CD14-positive monocyte (primary cell): Measurements from ENCODE around the gene NFATC2. TPM values are rescaled to one million over a fixed set of nuclear protein-coding genes. Genes with fewer than 3 reads are reported as not detected.

ENCODE experiments used
- DNase-seq, 3 donors: peaks; one replicate each; pipeline ENCODE4 v3.0.0-alpha.2; 2011 to 2022
- H2AFZ ChIP-seq: 2 replicates; pipeline ENCODE4 v1.6.0; 2012; ENCODE audit warnings: mild to moderate bottlenecking, low read depth, low read length, inconsistent platforms; ENCODE audit not compliant: insufficient read depth, poor library complexity, severe bottlenecking
- H3K27ac ChIP-seq, 2 donors: 1 replicate in 1 of 2; 2 replicates in 1 of 2; pipeline ENCODE4 v1.5.1; 2012 to 2013; ENCODE audit warnings: low read length in 2 of 2, control low read depth in 1 of 2, inconsistent platforms in 1 of 2, low read depth in 1 of 2, mild to moderate bottlenecking in 1 of 2
- H3K27me3 ChIP-seq, 2 donors: one replicate each; pipeline versions ENCODE4 v1.6.0 to v1.6.1; 2011 to 2013; ENCODE audit warnings: low read length in 2 of 2; ENCODE audit not compliant: control insufficient read depth in 2 of 2, insufficient read depth in 2 of 2
- H3K36me3 ChIP-seq, 2 donors: replicated peaks in 1 of 2; 1 replicate in 1 of 2; 2 replicates in 1 of 2; pipeline versions ENCODE4 v1.5.1 to v1.6.1; 2012 to 2013; ENCODE audit warnings: low read length in 2 of 2, control low read depth in 1 of 2, inconsistent platforms in 1 of 2, mild to moderate bottlenecking in 1 of 2; ENCODE audit not compliant: insufficient read depth in 2 of 2, control insufficient read depth in 1 of 2
- H3K4me1 ChIP-seq, 2 donors: 1 replicate in 1 of 2; 2 replicates in 1 of 2; pipeline versions ENCODE4 v1.5.1 to v1.6.1; 2012 to 2013; ENCODE audit warnings: low read length in 2 of 2, control low read depth in 1 of 2, inconsistent platforms in 1 of 2, mild to moderate bottlenecking in 1 of 2, moderate library complexity in 1 of 2; ENCODE audit not compliant: insufficient read depth in 2 of 2, control insufficient read depth in 1 of 2
- H3K4me2 ChIP-seq: replicated peaks from 2 replicates; pipeline ENCODE3; 2012; ENCODE audit warnings: low read length, moderate library complexity, mild to moderate bottlenecking; ENCODE audit not compliant: poor library complexity, severe bottlenecking; ENCODE audit errors: extremely low read depth
- H3K4me3 ChIP-seq, 3 experiments: fragments of 200-600 bp in 1 of 3; sonication (generic) in 1 of 3; replicated peaks in 1 of 3; 1 replicate in 2 of 3; 2 replicates in 1 of 3; pipeline ENCODE4 v1.5.1; 2011 to 2013; ENCODE audit warnings: low read length in 3 of 3, mild to moderate bottlenecking in 3 of 3, control low read depth in 2 of 3, low read depth in 2 of 3, inconsistent platforms in 1 of 3, moderate library complexity in 1 of 3
- H3K79me2 ChIP-seq: 2 replicates; pipeline ENCODE4 v1.6.0; 2012; ENCODE audit warnings: mild to moderate bottlenecking, control low read depth, inconsistent platforms, low read length, moderate library complexity; ENCODE audit not compliant: insufficient read depth
- H3K9ac ChIP-seq: 2 replicates; pipeline ENCODE4 v1.6.0; 2017; ENCODE audit warnings: low read length, mild to moderate bottlenecking; ENCODE audit not compliant: insufficient read depth, poor library complexity, severe bottlenecking
- H3K9me3 ChIP-seq, 2 donors: replicated peaks in 1 of 2; 1 replicate in 1 of 2; 2 replicates in 1 of 2; pipeline versions ENCODE4 v1.5.1 to v1.6.1; 2012 to 2013; ENCODE audit warnings: low read length in 2 of 2, control low read depth in 1 of 2; ENCODE audit not compliant: control insufficient read depth in 1 of 2, insufficient read depth in 1 of 2
- H4K20me1 ChIP-seq: 2 replicates; pipeline ENCODE4 v1.6.0; 2012; ENCODE audit warnings: mild to moderate bottlenecking, low read length, control low read depth, moderate library complexity; ENCODE audit not compliant: insufficient read depth
- H3K27ac Mint-ChIP-seq, 7 donors: one replicate each; pipeline ENCODE4 v1.8.0; 2020; ENCODE audit warnings: mild to moderate bottlenecking in 7 of 7, mixed read lengths in 7 of 7, moderate library complexity in 6 of 7, inconsistent platforms in 2 of 7
- H3K27me3 Mint-ChIP-seq, 3 donors: one replicate each; pipeline ENCODE4 v1.8.0; 2021 to 2022; ENCODE audit warnings: low read depth in 3 of 3, mild to moderate bottlenecking in 3 of 3, mixed read lengths in 3 of 3, moderate library complexity in 3 of 3, inconsistent platforms in 1 of 3
- H3K36me3 Mint-ChIP-seq, 2 donors: one replicate each; pipeline ENCODE4 v1.8.0; 2020; ENCODE audit warnings: mixed read lengths in 2 of 2, inconsistent platforms in 1 of 2, mild to moderate bottlenecking in 1 of 2
- H3K4me1 Mint-ChIP-seq: one replicate; pipeline ENCODE4 v1.8.0; 2020; ENCODE audit warnings: mild to moderate bottlenecking, mixed read lengths
- H3K4me3 Mint-ChIP-seq, 2 donors: one replicate each; pipeline ENCODE4 v1.8.0; 2020; ENCODE audit warnings: mild to moderate bottlenecking in 2 of 2, mixed read lengths in 2 of 2, moderate library complexity in 1 of 2
- H3K9me3 Mint-ChIP-seq, 7 donors: one replicate each; pipeline ENCODE4 v1.8.0; 2020 to 2022; ENCODE audit warnings: mixed read lengths in 7 of 7, mild to moderate bottlenecking in 6 of 7, moderate library complexity in 6 of 7, inconsistent platforms in 2 of 7
- WGBS: methylation state at CpG from one replicate; pipeline ENCODE4 v1.1.5; 2013; ENCODE audit warnings: missing lambda C conversion rate; ENCODE audit not compliant: insufficient coverage; 5-methylcytosine and 5-hydroxymethylcytosine counted together
- intact Hi-C, 2 donors: fragments of 100-400 bp; cut with micrococcal nuclease; formaldehyde crosslinking; loops; one replicate each; pipeline versions ENCODE4 v1.15.0 to v1.15.1; 2023
- polyA plus RNA-seq, 3 donors: library from polyadenylated mRNA; depleted of rRNA in 1 of 3; unstranded in 2 of 3; stranded (reverse) in 1 of 3; fragments of 300-500 nt in 2 of 3; fragments of >200 nt in 1 of 3; fragmentation: Illumina TruSeq in 2 of 3; gene quantifications; 1 replicate in 2 of 3; 2 replicates in 1 of 3; pipeline ENCODE4 v1.2.3, GENCODE V29; 2012 to 2021
- TF ChIP-seq, protein P1 (sequence below): fragments of 200-600 bp; IDR thresholded peaks from one replicate; pipeline ENCODE4 v1.8.0; 2022; ENCODE audit warnings: antibody characterized with exemption, mild to moderate bottlenecking

Gene NFATC2
- polyA plus RNA-seq, 3 donors: 0.03 to 0.18 (median 0.11) TPM

DNA sequence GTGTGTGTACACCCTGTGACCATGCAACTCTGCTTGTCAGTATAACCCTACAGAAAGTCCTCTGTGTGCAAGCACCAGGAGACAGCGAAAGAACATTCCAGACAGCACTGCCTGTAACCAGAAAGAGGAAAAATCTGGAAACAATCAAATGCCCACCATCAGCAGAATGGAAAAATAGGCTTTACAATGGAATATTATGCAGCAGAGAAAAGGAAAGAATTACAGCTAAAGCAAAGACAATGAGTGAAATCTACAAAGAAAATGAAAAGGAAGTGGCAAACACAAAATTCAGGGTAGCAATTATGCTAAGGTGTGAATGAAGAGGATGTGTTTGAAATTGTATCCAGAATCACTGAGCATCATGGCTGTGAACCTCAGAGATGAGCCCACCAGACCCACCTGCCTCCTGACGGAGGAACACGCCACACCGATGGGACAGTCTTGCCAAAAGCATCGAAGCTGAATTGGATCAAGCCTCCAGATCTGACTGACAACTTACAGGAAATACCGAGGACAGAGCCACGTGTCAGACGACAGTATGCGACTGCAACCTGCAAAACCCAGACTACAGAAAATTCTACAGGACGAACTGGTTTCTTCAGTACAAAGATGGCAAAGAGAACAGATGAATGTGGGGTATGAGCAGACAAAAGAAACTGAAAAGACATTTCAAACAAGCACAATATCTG is 133.2 kb downstream of the NFATC2 start:
- Mint-ChIP-seq H3K4me3 (no peak overlapping the region), H3K27me3 (peaks cover 0 to 2% (median 1%) of the 10 kb centered on the region in 3 donors), H3K36me3 (no peaks in the 10 kb centered on the region), H3K27ac (no peak overlapping the region), H3K4me1 (peaks cover 1% of the 10 kb centered on the region), H3K9me3 (peaks cover 0 to 5% (median 0%) of the 10 kb centered on the region in 7 donors)
- H3K79me2 ChIP-seq: no peaks in the 10 kb centered on the region
- H3K27me3 ChIP-seq: no peaks in the 10 kb centered on the region
- H2AFZ ChIP-seq: no peak overlapping the region
- H4K20me1 ChIP-seq: no peaks in the 10 kb centered on the region
- TF ChIP-seq, protein P1, sequence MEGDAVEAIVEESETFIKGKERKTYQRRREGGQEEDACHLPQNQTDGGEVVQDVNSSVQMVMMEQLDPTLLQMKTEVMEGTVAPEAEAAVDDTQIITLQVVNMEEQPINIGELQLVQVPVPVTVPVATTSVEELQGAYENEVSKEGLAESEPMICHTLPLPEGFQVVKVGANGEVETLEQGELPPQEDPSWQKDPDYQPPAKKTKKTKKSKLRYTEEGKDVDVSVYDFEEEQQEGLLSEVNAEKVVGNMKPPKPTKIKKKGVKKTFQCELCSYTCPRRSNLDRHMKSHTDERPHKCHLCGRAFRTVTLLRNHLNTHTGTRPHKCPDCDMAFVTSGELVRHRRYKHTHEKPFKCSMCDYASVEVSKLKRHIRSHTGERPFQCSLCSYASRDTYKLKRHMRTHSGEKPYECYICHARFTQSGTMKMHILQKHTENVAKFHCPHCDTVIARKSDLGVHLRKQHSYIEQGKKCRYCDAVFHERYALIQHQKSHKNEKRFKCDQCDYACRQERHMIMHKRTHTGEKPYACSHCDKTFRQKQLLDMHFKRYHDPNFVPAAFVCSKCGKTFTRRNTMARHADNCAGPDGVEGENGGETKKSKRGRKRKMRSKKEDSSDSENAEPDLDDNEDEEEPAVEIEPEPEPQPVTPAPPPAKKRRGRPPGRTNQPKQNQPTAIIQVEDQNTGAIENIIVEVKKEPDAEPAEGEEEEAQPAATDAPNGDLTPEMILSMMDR: no peak
- DNase-seq: no peak
- no peak overlapping the region for H3K27ac ChIP-seq
- 80% methylated on average over 7 of the region's 10 CpGs for WGBS
- no peaks in the 10 kb centered on the region for H3K9me3 ChIP-seq
- no peaks in the 10 kb centered on the region for H3K4me1 ChIP-seq
- no peaks in the 10 kb centered on the region for H3K36me3 ChIP-seq
- H3K4me3 ChIP-seq: no peak overlapping the region
- no peak overlapping the region for H3K9ac ChIP-seq
- no peak overlapping the region for H3K4me2 ChIP-seq
- intact Hi-C loops: no loop called here

DNA sequence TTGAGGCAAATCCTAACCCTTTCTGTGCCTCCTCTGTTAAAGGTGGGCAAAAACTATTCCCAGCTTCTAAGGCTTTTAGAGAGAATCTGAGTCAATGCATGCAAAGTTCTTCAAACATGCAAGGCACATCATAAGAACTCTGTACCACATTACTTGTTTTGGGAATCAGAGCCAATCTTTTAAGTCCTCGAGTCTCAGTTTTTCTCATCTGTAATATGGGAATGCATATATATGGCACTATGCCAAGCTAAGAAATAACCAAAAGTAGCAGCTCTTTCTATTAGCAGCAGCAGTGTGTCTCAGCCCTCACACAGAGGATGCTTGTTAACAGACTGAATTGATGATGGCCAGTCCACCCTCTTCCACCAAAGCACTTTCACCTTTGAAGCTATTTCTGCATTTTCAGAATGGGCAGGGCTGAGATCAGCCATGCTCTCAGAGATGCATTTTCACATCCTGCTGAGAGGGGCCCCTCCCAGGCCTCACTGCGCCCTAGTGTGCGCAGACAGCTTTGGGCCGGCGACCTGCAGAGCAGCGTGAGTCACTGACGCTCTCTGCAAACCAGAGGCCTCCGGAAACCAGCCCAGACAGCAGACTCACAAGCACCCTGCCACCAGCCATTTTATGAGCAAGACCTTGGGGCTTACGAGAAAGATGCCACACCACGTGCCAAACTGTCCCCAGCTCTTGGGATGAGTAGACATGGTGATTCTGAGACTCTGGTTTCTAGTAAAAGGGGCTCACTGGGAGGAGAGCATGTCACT is 138.0 kb downstream of the NFATC2 start:
- intact Hi-C loops: no loop called here
- H3K9ac ChIP-seq: no peak overlapping the region
- H2AFZ ChIP-seq: no peak overlapping the region
- Mint-ChIP-seq H3K4me1 (peaks cover 12% of the 10 kb centered on the region), H3K4me3 (no peak overlapping the region), H3K27me3 (peaks cover 0 to 3% (median 0%) of the 10 kb centered on the region in 3 donors), H3K9me3 (peaks cover 0 to 4% (median 0%) of the 10 kb centered on the region in 7 donors), H3K36me3 (no peaks in the 10 kb centered on the region), H3K27ac (peak overlapping the region in 2 of 7 donors; percentile 40 to 84)
- H3K4me1 ChIP-seq: peaks cover 0 to 7% of the 10 kb centered on the region in 2 donors
- H3K9me3 ChIP-seq: no peaks in the 10 kb centered on the region
- peak overlapping the region in 1 of 2 donors; percentile 22 for H3K27ac ChIP-seq
- no peaks in the 10 kb centered on the region for H3K36me3 ChIP-seq
- no peaks in the 10 kb centered on the region for H3K27me3 ChIP-seq
- TF ChIP-seq, protein P1: no peak
- no peaks in the 10 kb centered on the region for H4K20me1 ChIP-seq
- no peaks in the 10 kb centered on the region for H3K79me2 ChIP-seq
- 97% methylated on average over 6 of the region's 10 CpGs for WGBS
- H3K4me3 ChIP-seq: no peak overlapping the region
- peak; percentile 8 to 60 (median 40) for DNase-seq
- H3K4me2 ChIP-seq: no peak overlapping the region
